ENCODE results near the gene SHB. TPM values are rescaled to one million over a fixed set of nuclear protein-coding genes. Genes with fewer than 3 reads are reported as not detected.

SHB gene
- total RNA-seq (2022; extraction: Qiagen RNA extraction) = 30.7 to 45.4 TPM (median 42.8 TPM) in 5 replicates

GRCh38 chr9:38068701-38069628 lies at the start of gene SHB:
TSS of gene SHB (minus strand) at chr9:38069227. CDS start at chr9:38068645, 582 bp downstream.

DNA sequence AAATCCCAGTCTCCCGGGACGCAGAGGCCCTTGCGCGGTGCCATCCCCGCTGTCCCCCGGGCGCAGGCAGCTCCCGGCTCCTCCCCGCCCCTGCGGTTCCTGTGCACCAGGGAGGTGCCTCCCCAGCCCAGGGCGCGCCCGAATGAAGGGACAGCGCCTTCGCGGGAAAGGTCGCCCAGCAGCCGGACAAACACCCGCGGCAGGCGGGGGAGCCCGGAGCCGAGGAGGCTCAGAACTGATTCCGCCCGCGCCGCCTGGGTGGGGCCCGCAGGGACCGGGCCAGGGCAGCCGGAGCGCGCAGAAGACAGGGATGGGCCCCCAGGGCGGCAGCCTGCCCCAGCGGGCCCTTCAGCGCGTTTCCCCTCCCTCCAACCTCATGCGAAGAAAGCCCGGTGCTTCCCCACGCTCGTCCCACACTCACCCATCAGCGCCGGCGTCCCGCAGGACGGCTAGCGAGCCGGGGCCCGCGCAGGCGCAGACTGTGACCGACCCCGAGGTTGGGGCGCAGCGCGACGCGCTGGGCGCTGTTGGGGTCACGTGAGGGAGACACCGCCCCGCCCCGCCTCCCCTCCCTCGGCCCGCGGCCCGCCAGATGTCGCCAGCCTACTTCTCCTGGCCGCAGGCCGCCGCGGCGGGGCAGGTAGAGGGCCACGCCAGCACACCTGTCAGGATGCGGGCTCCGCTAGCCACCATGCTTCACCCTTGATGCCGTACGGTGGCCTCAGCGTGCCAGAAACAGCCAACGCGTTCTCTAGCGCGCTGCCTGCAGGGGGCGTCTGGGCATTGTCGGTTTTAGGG lies 165.2 kb downstream of the SHB start, which contains the start of gene SLC25A51:
SLC25A51 (minus strand) TSS at position 481 of the 798 bp plus-strand sequence. CDS start 15,577 bp downstream, outside the sequence.

Other genes starting within 250 kb of the SHB start
- gene SLC25A51, start 165.1 kb downstream of the SHB start, total RNA-seq (2022; extraction: Qiagen RNA extraction) = 17.2 to 20.1 TPM (median 18.7 TPM) in 5 replicates

Data from A549 treated with Mapracorat at 1 μM for 4 hours (cell line).